Measurements from ENCODE around the gene RBM18. TPM values are rescaled to one million over a fixed set of nuclear protein-coding genes. Genes with fewer than 3 reads are reported as not detected.

Gene RBM18
- total RNA-seq, 4 donors from 2014 or later, result 4.6 to 31.8 (median 18.7) TPM

GRCh38 chr9:122226142-122226757, 38.4 kb downstream of the RBM18 start:
- Histone ChIP-seq H3K27ac (no peak overlapping the region), H3K4me1 (peaks cover 0 to 4% of the 10 kb centered on the region in 2 donors), H3K9me3 (no peaks in the 10 kb centered on the region), H3K27me3 (peaks cover 8 to 59% of the 10 kb centered on the region in 2 donors), H3K4me3 (no peak overlapping the region), H3K36me3 (no peaks in the 10 kb centered on the region)
- intact Hi-C loops (cut with DNase I; ENCODE audit: low total_unique reads), result no loop called here
- no peak for DNase-seq
- no peak for TF ChIP-seq POLR2A (IDR thresholded peaks at IDR 0.05)
- TF ChIP-seq, protein P1, sequence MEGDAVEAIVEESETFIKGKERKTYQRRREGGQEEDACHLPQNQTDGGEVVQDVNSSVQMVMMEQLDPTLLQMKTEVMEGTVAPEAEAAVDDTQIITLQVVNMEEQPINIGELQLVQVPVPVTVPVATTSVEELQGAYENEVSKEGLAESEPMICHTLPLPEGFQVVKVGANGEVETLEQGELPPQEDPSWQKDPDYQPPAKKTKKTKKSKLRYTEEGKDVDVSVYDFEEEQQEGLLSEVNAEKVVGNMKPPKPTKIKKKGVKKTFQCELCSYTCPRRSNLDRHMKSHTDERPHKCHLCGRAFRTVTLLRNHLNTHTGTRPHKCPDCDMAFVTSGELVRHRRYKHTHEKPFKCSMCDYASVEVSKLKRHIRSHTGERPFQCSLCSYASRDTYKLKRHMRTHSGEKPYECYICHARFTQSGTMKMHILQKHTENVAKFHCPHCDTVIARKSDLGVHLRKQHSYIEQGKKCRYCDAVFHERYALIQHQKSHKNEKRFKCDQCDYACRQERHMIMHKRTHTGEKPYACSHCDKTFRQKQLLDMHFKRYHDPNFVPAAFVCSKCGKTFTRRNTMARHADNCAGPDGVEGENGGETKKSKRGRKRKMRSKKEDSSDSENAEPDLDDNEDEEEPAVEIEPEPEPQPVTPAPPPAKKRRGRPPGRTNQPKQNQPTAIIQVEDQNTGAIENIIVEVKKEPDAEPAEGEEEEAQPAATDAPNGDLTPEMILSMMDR (IDR thresholded peaks at IDR 0.05), result no peak

- Histone ChIP-seq H3K9me3 (no peaks in the 10 kb centered on the region), H3K4me3 (no peak overlapping the region), H3K27ac (no peak overlapping the region), H3K4me1 (peaks cover 0 to 4% of the 10 kb centered on the region in 2 donors), H3K36me3 (no peaks in the 10 kb centered on the region), H3K27me3 (peaks cover 8 to 66% of the 10 kb centered on the region in 2 donors)
- intact Hi-C loops (cut with DNase I; ENCODE audit: low total_unique reads), result no loop called here
- DNase-seq, result no peak
- TF ChIP-seq, protein P1 (IDR thresholded peaks at IDR 0.05), result no peak
- no peak for TF ChIP-seq POLR2A (IDR thresholded peaks at IDR 0.05)
Measured at GRCh38 chr9:122225312-122226141, 39.1 kb downstream of the RBM18 start.

DNA sequence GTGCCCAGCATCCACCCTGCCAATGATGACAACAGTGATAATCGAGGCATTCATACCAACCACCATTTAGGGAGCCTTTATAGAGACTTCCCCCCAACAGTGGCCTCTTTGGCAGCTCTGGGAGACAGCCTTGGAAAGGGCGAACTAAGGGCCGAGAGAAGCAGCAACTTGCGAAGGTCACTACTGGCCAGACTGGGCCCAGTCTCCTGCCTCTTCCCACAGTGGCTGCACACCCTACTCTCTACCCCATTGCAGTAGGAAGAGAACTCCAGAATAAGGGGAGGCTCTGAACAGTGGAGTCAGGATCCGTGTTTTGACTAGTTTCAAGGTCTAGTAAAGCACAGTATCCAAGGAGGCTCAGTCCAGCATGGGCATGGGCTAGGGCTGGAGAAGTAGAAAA, 41.2 kb downstream of the RBM18 start:
- no peaks in the 10 kb centered on the region for H3K9me3 ChIP-seq
- no peak for DNase-seq
- intact Hi-C loops (cut with DNase I; ENCODE audit: low total_unique reads), result no loop called here
- H3K36me3 ChIP-seq, result no peaks in the 10 kb centered on the region
- no peak overlapping the region for H3K4me3 ChIP-seq
- H3K27me3 ChIP-seq, result peaks cover 4 to 75% of the 10 kb centered on the region in 2 donors
- no peak for TF ChIP-seq POLR2A (IDR thresholded peaks at IDR 0.05)
- TF ChIP-seq, protein P1 (IDR thresholded peaks at IDR 0.05), result no peak
- peaks cover 0 to 4% of the 10 kb centered on the region in 2 donors for H3K4me1 ChIP-seq
- H3K27ac ChIP-seq, result no peak overlapping the region

GRCh38 chr9:122222791-122223190, 41.8 kb downstream of the RBM18 start:
- Histone ChIP-seq H3K36me3 (no peaks in the 10 kb centered on the region), H3K27me3 (peaks cover 7 to 75% of the 10 kb centered on the region in 2 donors), H3K27ac (no peak overlapping the region), H3K4me1 (peaks cover 0 to 4% of the 10 kb centered on the region in 2 donors), H3K9me3 (no peaks in the 10 kb centered on the region), H3K4me3 (no peak overlapping the region)
- intact Hi-C loops (cut with DNase I; ENCODE audit: low total_unique reads), result no loop called here
- DNase-seq, result no peak
- TF ChIP-seq, protein P1 (IDR thresholded peaks at IDR 0.05), result no peak
- TF ChIP-seq POLR2A (IDR thresholded peaks at IDR 0.05), result no peak

GRCh38 chr9:122221183-122221811, 43.3 kb downstream of the RBM18 start:
- Histone ChIP-seq H3K9me3 (no peaks in the 10 kb centered on the region), H3K27ac (no peak overlapping the region), H3K4me3 (no peak overlapping the region), H3K27me3 (peaks cover 3 to 60% of the 10 kb centered on the region in 2 donors), H3K4me1 (no peaks in the 10 kb centered on the region), H3K36me3 (no peaks in the 10 kb centered on the region)
- intact Hi-C loops (cut with DNase I; ENCODE audit: low total_unique reads), result no loop called here
- DNase-seq, result no peak
- TF ChIP-seq, protein P1 (IDR thresholded peaks at IDR 0.05), result no peak
- no peak for TF ChIP-seq POLR2A (IDR thresholded peaks at IDR 0.05)

Measured in uterus (tissue), 4 donors.